Activated CD8-positive, alpha-beta memory T cell treated with anti-CD3 and anti-CD28 coated beads for 48 hours (primary cell): ENCODE results near the gene AJAP1.

Source experiments
- DNase-seq, 3 experiments: peaks; one replicate each; pipeline ENCODE4 v3.0.0-alpha.2; 2020; ENCODE audit warnings: low read depth in 2 of 3, low spot score in 2 of 3

AJAP1 gene

DNA sequence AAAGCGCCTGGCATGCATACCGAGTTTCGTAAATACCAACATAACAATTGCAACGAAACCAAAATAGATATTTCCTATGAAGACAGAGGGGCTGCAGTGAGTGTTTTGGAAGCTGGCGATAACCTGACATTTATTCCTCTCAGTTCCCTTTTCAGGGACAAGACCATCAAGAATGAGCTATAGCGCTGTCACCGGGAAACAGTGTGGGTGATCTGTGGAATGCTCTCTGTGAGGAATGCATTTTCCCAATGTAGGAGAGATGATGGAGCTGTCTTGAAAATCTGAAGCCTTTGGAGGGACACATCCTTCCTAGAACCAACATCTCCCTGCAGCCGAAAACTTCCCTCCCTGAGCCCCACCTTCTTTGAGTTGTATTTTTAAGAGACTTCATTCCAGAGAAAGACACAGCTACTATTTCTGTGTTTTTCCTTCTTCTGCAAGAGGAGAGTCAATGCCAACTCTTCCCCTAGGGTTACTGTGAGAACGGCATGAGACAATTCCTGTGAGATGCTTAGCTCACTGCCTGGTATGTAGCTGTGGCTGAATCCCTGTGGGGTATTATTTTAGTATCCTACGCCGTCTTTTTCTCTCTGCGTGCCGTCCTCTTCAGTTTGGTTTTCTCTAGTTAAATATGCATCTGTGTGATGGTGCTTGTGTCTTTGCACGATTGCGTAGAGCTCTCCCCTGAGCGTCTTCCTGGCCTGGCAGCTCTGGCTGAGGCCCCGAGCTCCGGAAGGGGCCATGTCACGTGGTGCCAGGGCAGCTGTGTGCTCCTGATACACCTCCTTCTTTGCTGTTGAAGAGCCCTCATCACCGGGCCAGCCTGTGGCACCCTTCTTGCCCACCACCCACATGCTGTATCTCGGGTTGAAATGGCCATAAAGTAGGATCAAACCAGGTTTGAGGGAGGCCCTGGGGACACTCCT is 45.2 kb downstream of the AJAP1 start:
- DNase-seq: no peak

DNA sequence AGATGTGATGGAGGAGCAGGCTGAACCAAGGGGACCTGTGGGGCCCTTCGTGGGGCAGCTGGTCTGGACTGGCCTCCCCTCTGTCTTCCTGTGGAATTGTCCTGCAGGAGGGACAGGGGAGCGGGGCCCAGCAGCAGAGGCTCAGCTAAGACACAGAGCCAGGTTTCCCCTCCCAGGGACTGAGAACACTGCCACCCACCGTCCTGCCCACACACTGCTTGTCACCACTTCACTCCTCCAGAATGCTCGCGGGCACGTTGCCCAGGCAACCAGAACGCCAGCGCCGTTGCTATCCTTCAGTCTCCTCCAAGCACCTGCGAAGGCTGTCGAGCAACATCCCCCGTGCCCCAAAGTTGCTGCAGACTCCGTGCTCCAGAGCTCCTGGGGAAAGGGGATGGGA is 46.4 kb downstream of the AJAP1 start:
- no peak for DNase-seq

DNA sequence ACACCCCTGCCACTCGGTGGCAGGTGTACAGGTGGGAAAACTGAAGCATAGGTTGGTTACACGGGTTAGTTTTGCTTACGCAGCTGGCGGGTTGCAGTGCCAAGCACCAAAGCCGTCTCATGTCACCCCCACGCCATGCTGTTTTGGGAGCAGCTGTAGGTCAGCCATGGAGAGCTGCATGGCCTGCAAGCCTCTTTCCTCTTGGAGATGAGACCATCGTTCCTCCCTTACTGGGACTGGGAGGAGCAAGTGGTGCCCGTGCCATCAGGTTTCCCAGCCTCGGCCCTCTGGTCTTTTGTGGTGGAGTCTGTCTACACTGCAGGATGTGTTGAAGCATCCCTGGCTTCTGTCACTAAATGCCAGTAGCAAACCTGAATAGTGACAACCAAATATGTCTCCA is 46.9 kb downstream of the AJAP1 start:
- DNase-seq: no peak

DNA sequence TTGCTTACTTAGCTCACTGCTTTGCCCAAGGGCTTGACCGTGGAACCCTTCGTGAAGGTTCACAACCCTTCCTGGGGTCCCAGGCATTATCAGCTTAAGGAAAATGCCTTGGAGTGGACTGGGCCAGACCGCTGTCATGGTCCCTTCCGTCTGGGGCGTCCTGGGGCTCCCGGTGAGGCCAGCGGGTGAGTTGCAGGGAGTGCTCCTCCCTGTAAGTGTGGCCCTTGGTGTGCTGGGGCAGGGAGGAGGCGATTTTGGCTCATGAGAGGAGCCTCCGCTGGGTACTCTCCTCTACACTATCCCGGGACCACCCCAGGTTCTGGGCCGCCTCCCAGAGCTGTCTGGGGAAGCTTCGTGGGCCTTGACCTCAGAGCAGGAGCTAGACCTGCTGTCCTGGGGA is 48.1 kb downstream of the AJAP1 start:
- DNase-seq: no peak

GRCh38 chr1:4702932-4703331 is 48.5 kb downstream of the AJAP1 start:
- no peak for DNase-seq

DNA sequence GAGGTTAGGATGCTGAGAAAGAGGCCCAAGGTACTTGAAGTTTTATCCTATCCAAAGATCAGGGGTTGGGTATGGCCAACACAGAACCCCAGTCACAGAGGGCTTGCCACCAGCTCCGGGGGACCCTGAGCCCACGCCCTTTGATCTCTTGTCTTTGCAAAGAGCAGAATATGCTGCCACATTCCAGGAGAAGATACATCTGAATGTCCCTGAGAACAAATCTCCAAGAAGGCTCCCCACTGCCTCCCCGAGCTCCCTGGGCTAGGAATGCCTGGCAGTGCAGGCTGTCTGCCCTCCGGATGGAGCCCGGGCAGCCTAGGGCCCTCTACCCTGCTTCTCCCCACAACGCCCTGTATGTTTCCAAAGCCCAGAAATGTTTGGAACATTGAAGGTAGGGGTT is 49.2 kb downstream of the AJAP1 start:
- no peak for DNase-seq

GRCh38 chr1:4708840-4709507 is 54.6 kb downstream of the AJAP1 start:
- no peak for DNase-seq

- no peak for DNase-seq
Observed at GRCh38 chr1:4709641-4710040, 55.2 kb downstream of the AJAP1 start.

DNA sequence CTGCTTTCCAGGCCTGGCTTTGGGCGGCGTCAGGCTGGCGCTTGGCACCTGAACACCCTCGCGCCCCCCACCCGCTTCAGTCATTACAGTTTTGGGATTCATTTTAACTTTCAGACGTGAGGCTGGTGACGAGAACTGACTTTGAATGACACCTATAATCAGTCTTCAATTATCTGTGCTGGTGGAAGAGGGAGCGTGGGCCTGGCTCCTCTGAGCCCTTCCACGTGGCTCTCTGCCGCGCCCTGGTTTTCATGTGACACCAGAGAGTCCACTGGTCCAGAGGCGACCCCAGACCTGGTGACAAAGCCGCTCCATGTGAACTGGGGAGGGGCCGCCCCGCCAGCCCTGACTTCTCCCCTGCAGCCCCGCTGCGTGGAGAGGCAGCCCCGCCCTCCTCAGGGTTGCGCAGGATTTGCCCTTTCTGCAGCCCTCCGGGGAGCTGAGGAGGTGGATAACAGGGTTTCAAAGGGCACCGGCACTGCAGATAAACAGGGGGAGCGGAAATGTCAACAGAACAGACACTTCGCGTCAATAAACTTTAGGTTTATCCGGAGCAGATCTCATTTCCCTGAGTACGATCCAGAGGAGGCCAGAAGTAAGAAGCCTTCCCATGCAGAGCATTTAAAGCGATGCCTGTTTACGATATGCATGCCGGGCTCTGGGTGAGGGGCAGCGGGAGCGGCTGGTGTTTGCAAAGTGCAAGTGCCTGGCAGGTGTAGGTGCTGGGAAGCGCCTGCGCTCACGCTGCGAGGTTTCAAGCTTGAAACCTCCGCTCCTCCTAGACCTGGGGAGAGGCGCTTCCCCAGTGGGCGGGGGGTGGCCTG is 56.4 kb downstream of the AJAP1 start:
- no peak for DNase-seq

GRCh38 chr1:4711416-4712275 is 57.2 kb downstream of the AJAP1 start:
- no peak for DNase-seq

DNA sequence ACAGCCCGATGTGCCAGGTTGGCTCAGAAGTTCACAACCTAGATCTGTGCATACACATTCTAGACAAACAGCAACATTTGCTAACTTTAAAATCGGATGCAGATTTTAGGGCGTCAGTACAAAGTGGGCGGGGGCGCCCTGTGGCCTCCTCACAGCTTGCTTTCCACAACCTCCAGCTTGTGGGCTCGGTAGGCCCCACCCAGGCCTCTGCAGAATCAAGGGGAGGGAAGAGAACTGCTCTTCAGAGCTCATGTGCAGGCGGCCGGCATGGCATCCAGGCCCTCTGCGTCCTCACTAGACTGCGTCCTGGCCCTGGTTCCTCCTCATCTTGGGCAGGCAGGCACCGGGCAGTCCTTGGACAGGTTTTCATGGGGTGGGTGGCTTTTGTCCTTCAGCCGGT is 59.3 kb downstream of the AJAP1 start:
- DNase-seq: no peak

GRCh38 chr1:4716406-4716805 is 62.0 kb downstream of the AJAP1 start:
- DNase-seq: no peak

DNA sequence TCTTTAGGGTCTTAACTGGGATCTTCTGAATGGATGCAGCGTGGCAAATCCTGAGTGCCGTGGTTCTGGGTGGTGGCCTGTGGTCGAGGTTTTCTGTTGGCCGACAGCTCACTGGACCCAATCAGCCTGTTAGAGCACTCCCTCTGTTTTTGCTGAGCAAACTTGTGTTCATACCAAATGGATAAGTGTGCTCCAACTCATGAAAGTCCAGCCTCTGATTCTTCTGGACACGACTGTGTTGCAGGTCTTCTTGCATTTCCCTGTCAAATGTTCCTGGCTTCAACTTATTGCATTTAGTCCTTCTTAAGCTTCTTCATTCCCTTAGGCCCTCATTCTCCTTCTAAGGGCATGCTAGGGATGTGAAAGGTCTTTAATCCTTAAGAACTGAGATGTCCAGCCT is 63.7 kb downstream of the AJAP1 start:
- no peak for DNase-seq

DNA sequence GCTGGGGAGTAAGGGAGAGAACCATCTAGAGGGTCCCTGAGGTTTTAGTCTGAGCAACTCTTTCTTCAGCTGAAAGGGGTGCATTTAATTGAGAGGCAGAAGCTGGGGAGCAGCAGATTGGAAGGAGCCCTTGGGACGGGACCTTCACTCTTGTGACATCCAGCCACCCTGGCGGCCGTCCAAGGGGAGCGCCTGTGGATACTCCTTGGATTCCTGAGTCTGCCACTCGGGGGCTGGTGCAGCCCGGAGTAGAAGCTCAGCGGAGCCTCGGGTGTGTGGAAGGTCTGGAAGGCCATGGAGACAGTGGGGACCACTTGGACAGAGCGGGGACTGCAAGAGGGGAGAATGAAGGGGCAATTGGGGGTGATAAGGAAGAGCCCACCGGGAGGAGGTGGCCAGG is 68.7 kb downstream of the AJAP1 start:
- DNase-seq: no peak

DNA sequence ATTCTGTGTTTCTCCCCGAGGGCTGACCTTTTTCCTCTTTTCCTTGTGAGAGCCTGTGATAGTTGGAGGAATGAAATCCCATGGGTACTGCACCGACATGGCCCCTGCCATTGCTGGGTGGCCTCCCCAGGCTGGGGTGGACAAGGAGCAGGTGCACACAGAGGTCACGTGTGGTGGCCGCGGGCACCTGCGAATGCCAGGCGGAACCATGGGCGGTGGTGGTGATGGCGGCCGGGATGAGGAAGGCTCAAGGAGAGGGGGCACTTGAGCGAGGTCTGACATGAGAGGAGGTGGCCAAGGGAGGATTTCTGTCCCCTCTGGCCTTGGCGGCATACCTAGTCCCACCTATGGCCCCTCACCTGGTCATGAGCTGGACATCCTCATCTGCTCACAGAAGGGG is 69.6 kb downstream of the AJAP1 start:
- DNase-seq: no peak

- DNase-seq: no peak
Observed at GRCh38 chr1:4724695-4725250, 70.4 kb downstream of the AJAP1 start.

- DNase-seq: no peak
Observed at GRCh38 chr1:4725416-4725815, 71.0 kb downstream of the AJAP1 start.

DNA sequence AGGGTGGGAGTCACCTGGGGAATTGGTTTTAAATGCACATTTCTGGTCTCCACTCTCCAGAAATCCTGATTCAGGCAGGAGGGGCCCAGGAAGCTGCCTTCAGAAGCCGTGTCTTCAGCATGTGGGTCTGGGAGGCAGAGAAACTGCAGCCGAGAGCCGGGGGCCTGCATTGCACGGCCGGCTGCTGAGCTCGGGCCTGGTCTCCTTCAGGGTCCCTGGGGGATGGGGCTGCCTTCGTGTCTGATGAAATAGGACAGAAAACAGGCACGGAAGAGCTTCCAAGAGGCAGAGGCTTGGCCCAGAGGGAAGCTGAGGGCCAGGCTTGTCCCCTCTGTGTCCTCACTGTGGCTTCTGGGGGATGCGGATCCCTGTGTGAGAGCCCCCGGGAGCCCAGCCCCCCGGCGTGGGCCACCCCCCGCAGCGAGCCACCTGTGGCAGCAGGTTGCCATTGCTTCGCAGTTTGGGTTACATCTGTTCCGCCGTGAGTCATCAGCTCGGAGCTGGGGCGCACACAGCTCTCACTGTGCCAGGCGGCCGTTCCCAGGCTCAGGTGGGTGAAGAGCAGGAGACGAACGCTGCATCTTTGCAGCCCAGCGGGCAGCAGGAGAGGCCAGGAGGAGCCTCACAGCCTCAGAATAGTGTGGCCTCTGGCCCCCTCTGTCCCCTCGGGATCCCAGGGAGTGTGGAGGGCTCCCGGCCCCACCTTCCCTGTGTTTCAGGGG is 72.4 kb downstream of the AJAP1 start:
- no peak for DNase-seq

- no peak for DNase-seq
Observed at GRCh38 chr1:4728319-4729089, 74.1 kb downstream of the AJAP1 start.
